ENCODE data around the gene PICALM.

DNA sequence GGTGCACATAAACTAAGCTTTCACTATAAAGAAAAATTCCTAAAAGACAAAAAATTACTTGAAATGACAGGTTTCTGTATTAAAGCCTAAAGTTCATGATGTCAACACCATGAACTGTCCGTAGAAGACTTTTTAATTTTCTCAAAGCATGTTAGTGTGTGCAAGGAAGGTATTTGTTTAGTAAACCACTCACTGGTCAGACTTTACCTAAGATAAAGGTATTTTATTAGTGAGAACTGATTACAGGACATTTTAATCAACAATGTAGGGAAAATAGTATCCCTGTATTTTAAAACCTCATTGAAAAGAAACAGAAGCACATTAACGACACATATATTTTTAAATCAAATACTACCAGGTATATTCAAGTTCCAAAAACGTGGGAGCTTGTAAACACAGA lies 2.9 kb downstream of the PICALM start:
- TF ChIP-seq, protein P1, sequence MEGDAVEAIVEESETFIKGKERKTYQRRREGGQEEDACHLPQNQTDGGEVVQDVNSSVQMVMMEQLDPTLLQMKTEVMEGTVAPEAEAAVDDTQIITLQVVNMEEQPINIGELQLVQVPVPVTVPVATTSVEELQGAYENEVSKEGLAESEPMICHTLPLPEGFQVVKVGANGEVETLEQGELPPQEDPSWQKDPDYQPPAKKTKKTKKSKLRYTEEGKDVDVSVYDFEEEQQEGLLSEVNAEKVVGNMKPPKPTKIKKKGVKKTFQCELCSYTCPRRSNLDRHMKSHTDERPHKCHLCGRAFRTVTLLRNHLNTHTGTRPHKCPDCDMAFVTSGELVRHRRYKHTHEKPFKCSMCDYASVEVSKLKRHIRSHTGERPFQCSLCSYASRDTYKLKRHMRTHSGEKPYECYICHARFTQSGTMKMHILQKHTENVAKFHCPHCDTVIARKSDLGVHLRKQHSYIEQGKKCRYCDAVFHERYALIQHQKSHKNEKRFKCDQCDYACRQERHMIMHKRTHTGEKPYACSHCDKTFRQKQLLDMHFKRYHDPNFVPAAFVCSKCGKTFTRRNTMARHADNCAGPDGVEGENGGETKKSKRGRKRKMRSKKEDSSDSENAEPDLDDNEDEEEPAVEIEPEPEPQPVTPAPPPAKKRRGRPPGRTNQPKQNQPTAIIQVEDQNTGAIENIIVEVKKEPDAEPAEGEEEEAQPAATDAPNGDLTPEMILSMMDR (IDR thresholded peaks at IDR 0.05) = no peak
- TF ChIP-seq POLR2A (IDR thresholded peaks at IDR 0.05) (no peak), EP300 (IDR thresholded peaks at IDR 0.05) (no peak)
